ENCODE results near the gene DIPK1A. TPM values are rescaled to one million over a fixed set of nuclear protein-coding genes. Genes with fewer than 3 reads are reported as not detected.

The DIPK1A gene
- total RNA-seq, 3 donors from 2014 or later = 12.1 to 14.7 (median 14.4) TPM

DNA sequence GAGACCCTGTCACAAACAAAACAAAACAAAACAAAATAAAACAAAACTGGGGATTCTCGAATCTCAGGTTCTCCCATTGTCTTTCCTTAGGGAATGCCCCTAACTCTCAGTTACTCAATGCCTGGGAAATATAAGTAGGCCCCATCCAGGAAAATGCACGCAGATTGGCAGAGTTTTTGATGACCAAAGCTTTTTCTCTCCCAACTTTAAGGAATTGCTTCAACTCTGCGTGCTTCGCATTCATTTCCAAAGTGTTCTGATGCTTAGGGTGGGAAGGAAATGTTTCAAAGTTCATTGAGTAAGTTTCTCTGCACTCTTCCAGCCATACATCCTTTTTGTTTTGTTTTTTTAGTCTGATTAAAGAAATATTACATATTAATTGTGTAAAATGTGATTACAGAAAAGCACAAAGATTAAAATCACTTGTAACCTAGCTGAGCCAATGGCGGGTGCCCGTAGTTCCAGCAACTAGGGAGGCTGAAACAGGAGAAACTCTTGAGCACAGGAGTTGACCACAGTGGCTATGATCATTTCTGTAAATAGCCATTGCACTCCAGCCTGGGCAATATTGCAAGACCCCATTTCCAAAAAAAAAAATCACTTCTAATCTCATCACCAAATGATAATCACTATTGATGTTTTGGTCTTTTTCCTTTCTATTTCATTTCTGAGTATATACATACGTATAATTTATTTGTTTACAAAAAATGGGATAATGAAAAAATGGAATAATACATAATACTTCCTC is 157.9 kb downstream of the DIPK1A start:
- H3K9me3 ChIP-seq = no peaks in the 10 kb centered on the region
- no peak overlapping the region for H3K4me3 ChIP-seq
- H3K36me3 ChIP-seq = no peaks in the 10 kb centered on the region
- H3K27me3 ChIP-seq = no peaks in the 10 kb centered on the region
- no peak for TF ChIP-seq POLR2A (IDR thresholded peaks at IDR 0.05)
- TF ChIP-seq, protein P1, sequence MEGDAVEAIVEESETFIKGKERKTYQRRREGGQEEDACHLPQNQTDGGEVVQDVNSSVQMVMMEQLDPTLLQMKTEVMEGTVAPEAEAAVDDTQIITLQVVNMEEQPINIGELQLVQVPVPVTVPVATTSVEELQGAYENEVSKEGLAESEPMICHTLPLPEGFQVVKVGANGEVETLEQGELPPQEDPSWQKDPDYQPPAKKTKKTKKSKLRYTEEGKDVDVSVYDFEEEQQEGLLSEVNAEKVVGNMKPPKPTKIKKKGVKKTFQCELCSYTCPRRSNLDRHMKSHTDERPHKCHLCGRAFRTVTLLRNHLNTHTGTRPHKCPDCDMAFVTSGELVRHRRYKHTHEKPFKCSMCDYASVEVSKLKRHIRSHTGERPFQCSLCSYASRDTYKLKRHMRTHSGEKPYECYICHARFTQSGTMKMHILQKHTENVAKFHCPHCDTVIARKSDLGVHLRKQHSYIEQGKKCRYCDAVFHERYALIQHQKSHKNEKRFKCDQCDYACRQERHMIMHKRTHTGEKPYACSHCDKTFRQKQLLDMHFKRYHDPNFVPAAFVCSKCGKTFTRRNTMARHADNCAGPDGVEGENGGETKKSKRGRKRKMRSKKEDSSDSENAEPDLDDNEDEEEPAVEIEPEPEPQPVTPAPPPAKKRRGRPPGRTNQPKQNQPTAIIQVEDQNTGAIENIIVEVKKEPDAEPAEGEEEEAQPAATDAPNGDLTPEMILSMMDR (IDR thresholded peaks at IDR 0.05) = no peak
- no peak for TF ChIP-seq POLR2AphosphoS5 (IDR thresholded peaks at IDR 0.05)
- intact Hi-C loops (cut with DNase I; ENCODE audit: low total_unique reads) = loop anchor here (5.0 kb wide), 1 partner anchor 876 kb away; no protein-coding TSS in a partner anchor
- no peak overlapping the region for H3K27ac ChIP-seq
- no peak for DNase-seq (ENCODE audit: low spot score in 2 of 2)
- H3K4me1 ChIP-seq = no peaks in the 10 kb centered on the region

- intact Hi-C loops (cut with DNase I; ENCODE audit: low total_unique reads) = no loop called here
- TF ChIP-seq POLR2A (IDR thresholded peaks at IDR 0.05) = no peak
- no peak for TF ChIP-seq POLR2AphosphoS5 (IDR thresholded peaks at IDR 0.05)
- TF ChIP-seq, protein P1 (IDR thresholded peaks at IDR 0.05) = no peak
- no peak overlapping the region for H3K27ac ChIP-seq
- no peaks in the 10 kb centered on the region for H3K9me3 ChIP-seq
- H3K4me3 ChIP-seq = no peak overlapping the region
- H3K4me1 ChIP-seq = no peaks in the 10 kb centered on the region
- no peaks in the 10 kb centered on the region for H3K27me3 ChIP-seq
- no peak for DNase-seq (ENCODE audit: low spot score in 2 of 2)
- no peaks in the 10 kb centered on the region for H3K36me3 ChIP-seq
These were observed 163.3 kb downstream of the DIPK1A start for GRCh38 chr1:92797961-92798360.

GRCh38 chr1:92797297-92797696 is 164.0 kb downstream of the DIPK1A start:
- Histone ChIP-seq H3K36me3 (no peaks in the 10 kb centered on the region), H3K27ac (no peak overlapping the region), H3K27me3 (no peaks in the 10 kb centered on the region), H3K9me3 (no peaks in the 10 kb centered on the region), H3K4me3 (no peak overlapping the region), H3K4me1 (no peaks in the 10 kb centered on the region)
- no peak for TF ChIP-seq POLR2AphosphoS5 (IDR thresholded peaks at IDR 0.05)
- TF ChIP-seq POLR2A (IDR thresholded peaks at IDR 0.05) = no peak
- TF ChIP-seq, protein P1 (IDR thresholded peaks at IDR 0.05) = no peak
- intact Hi-C loops (cut with DNase I; ENCODE audit: low total_unique reads) = no loop called here
- no peak for DNase-seq (ENCODE audit: low spot score in 2 of 2)

DNA sequence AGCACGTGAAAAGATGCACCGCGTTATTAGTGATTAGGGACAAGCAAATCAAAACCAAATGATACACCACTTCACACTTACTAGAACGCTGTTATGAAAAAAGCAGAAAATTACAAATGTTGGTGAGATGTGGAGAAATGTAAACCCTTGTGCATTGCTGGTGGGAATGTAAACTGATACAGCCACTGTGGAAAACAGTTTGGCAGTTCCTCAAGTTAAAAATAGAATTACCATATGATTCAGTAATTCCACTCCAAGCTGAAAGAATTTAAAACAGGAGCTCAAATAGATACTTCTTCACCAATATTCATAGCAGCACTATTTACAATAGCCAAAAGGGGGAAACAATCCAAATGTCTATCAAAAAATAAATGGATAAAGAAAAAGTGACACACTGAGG is 166.1 kb downstream of the DIPK1A start:
- Histone ChIP-seq H3K36me3 (no peaks in the 10 kb centered on the region), H3K9me3 (no peaks in the 10 kb centered on the region), H3K4me1 (no peaks in the 10 kb centered on the region), H3K4me3 (no peak overlapping the region), H3K27me3 (no peaks in the 10 kb centered on the region), H3K27ac (no peak overlapping the region)
- DNase-seq (ENCODE audit: low spot score in 2 of 2) = no peak
- intact Hi-C loops (cut with DNase I; ENCODE audit: low total_unique reads) = no loop called here
- TF ChIP-seq POLR2A (IDR thresholded peaks at IDR 0.05) (no peak), POLR2AphosphoS5 (IDR thresholded peaks at IDR 0.05) (no peak)
- TF ChIP-seq, protein P1 (IDR thresholded peaks at IDR 0.05) = no peak

DNA sequence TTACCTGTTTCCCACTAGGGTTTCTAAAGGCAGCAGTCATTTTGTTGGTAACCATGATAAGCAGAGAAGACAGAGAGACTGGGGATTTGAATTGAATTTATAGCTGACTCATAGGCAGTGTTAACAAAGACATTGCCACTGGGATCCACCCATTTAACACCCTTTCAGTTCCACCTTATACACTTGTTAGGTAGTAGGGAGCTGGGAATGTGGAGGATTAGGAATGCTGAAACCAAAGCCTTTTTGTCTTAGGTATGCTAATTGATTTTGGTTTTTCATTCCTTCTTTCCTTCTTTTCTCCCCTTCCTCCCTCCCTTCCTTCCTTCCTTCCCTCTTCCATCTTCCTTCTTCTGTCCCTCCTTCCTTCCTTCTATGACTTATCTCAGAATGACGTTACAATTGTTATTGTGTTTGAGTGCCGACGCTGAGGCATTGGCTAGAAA is 168.9 kb downstream of the DIPK1A start:
- Histone ChIP-seq H3K4me1 (no peaks in the 10 kb centered on the region), H3K4me3 (no peak overlapping the region), H3K36me3 (no peaks in the 10 kb centered on the region), H3K9me3 (no peaks in the 10 kb centered on the region), H3K27me3 (no peaks in the 10 kb centered on the region), H3K27ac (no peak overlapping the region)
- no peak for DNase-seq (ENCODE audit: low spot score in 2 of 2)
- intact Hi-C loops (cut with DNase I; ENCODE audit: low total_unique reads) = no loop called here
- TF ChIP-seq, protein P1 (IDR thresholded peaks at IDR 0.05) = no peak
- TF ChIP-seq POLR2AphosphoS5 (IDR thresholded peaks at IDR 0.05) = no peak
- TF ChIP-seq POLR2A (IDR thresholded peaks at IDR 0.05) = no peak

All from breast epithelium (tissue), 4 donors.